ENCODE data around the gene PPP1R37. TPM values are rescaled to one million over a fixed set of nuclear protein-coding genes. Genes with fewer than 3 reads are reported as not detected.

Gene PPP1R37
- total and polyA plus RNA-seq, 2 donors = 16.8 to 31.6 TPM

- Histone ChIP-seq H3K4me3 (ENCODE audit: low read depth, low read length) (no peak overlapping the region), H3K27ac (ENCODE audit: low read depth) (no peak overlapping the region), H3K36me3 (ENCODE audit: insufficient read depth) (peaks cover 19% of the 10 kb centered on the region), H3K4me1 (ENCODE audit: insufficient read depth) (no peaks in the 10 kb centered on the region)
- 96% methylated on average over 85 of the region's 85 CpGs for WGBS
- no peak for DNase-seq (ENCODE audit: extremely low spot score)
These were observed 28.9 kb upstream of the PPP1R37 start for GRCh38 chr19:45063851-45064801.

- Histone ChIP-seq H3K27ac (ENCODE audit: low read depth) (no peak overlapping the region), H3K36me3 (ENCODE audit: insufficient read depth) (peaks cover 18% of the 10 kb centered on the region), H3K4me1 (ENCODE audit: insufficient read depth) (no peaks in the 10 kb centered on the region), H3K4me3 (ENCODE audit: low read depth, low read length) (no peak overlapping the region)
- WGBS = 91% methylated on average over 38 of the region's 38 CpGs
- no peak for DNase-seq (ENCODE audit: extremely low spot score)
These were observed 25.9 kb upstream of the PPP1R37 start for GRCh38 chr19:45066921-45067661.

DNA sequence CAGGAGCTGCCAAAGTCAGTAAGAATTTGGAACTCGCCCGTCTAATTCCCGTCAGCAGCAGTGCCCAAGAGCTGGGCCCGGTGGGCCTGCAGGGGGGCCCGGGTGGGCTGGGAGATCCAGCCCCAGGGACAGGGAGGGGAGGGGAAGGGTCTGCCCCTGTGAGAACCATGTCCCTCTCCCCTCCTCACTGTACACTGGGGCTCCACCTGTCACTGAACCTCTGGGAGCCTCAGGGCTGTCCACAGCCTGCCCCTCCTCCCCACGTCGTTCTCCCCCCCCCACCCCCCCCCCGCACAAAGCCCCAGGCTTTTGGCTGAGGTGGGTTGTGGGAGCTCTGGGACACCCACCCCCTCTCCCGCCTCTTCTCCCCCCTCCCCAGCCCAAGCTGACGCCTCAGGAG lies 24.9 kb upstream of the PPP1R37 start:
- DNase-seq (ENCODE audit: extremely low spot score) = no peak
- peaks cover 18% of the 10 kb centered on the region for H3K36me3 ChIP-seq (ENCODE audit: insufficient read depth)
- H3K4me1 ChIP-seq (ENCODE audit: insufficient read depth) = no peaks in the 10 kb centered on the region
- H3K27ac ChIP-seq (ENCODE audit: low read depth) = no peak overlapping the region
- H3K4me3 ChIP-seq (ENCODE audit: low read depth, low read length) = no peak overlapping the region
- WGBS = 79% methylated on average over 10 of the region's 10 CpGs

GRCh38 chr19:45069056-45069455 lies 23.9 kb upstream of the PPP1R37 start:
- no peak overlapping the region for H3K4me3 ChIP-seq (ENCODE audit: low read depth, low read length)
- no peaks in the 10 kb centered on the region for H3K4me1 ChIP-seq (ENCODE audit: insufficient read depth)
- no peak overlapping the region for H3K27ac ChIP-seq (ENCODE audit: low read depth)
- H3K36me3 ChIP-seq (ENCODE audit: insufficient read depth) = peaks cover 16% of the 10 kb centered on the region
- DNase-seq (ENCODE audit: extremely low spot score) = no peak
- WGBS = 66% methylated on average over 13 of the region's 13 CpGs

DNA sequence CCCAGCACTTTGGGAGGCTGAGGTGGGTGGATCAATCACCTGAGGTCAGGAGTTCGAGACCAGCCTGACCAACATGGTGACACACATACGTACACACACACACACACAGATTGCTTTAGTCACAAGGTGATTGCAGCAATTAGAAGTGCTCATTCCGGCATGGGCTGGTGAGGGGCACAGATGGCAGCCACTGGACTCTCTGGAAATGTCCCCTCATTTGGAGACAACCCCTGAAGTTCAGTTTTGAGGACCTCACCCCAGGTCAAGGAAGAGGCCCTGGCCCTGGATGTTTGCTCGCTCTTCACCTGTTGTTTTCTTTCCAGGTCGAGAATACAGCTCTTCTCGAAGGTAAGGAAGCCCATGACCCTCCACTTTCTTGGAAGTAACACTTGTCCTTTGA lies 22.8 kb upstream of the PPP1R37 start:
- peaks cover 15% of the 10 kb centered on the region for H3K36me3 ChIP-seq (ENCODE audit: insufficient read depth)
- 91% methylated on average over 6 of the region's 6 CpGs for WGBS
- no peaks in the 10 kb centered on the region for H3K4me1 ChIP-seq (ENCODE audit: insufficient read depth)
- H3K27ac ChIP-seq (ENCODE audit: low read depth) = no peak overlapping the region
- H3K4me3 ChIP-seq (ENCODE audit: low read depth, low read length) = no peak overlapping the region
- DNase-seq (ENCODE audit: extremely low spot score) = no peak

- DNase-seq (ENCODE audit: extremely low spot score) = no peak
- Histone ChIP-seq H3K27ac (ENCODE audit: low read depth) (no peak overlapping the region), H3K4me1 (ENCODE audit: insufficient read depth) (no peaks in the 10 kb centered on the region), H3K36me3 (ENCODE audit: insufficient read depth) (peaks cover 15% of the 10 kb centered on the region), H3K4me3 (ENCODE audit: low read depth, low read length) (no peak overlapping the region)
- 79% methylated on average over 19 of the region's 19 CpGs for WGBS
These were observed 22.0 kb upstream of the PPP1R37 start for GRCh38 chr19:45070861-45071544.

DNA sequence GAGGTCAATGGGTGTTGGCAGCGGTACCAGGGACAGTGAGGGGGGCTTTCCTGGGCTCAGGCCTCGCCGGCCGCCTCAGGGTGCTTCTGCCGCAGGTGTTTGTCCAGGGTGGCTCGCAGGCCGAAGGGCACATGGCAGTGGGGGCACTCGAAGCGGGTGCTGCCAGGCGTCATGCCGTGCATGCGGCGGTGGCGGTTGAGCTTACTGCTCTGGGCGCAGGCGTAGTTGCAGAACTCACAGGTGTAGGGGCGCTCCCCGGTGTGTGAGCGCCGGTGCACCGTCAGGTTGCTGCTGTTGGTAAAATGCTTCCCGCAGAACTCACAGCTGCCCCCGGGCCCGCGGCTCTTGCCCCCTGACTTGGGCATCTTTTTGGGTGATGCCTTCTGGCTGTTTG lies 21.4 kb upstream of the PPP1R37 start:
- Histone ChIP-seq H3K27ac (ENCODE audit: low read depth) (no peak overlapping the region), H3K4me1 (ENCODE audit: insufficient read depth) (no peaks in the 10 kb centered on the region), H3K4me3 (ENCODE audit: low read depth, low read length) (no peak overlapping the region), H3K36me3 (ENCODE audit: insufficient read depth) (peaks cover 15% of the 10 kb centered on the region)
- DNase-seq (ENCODE audit: extremely low spot score) = no peak
- WGBS = 88% methylated on average over 25 of the region's 25 CpGs

DNA sequence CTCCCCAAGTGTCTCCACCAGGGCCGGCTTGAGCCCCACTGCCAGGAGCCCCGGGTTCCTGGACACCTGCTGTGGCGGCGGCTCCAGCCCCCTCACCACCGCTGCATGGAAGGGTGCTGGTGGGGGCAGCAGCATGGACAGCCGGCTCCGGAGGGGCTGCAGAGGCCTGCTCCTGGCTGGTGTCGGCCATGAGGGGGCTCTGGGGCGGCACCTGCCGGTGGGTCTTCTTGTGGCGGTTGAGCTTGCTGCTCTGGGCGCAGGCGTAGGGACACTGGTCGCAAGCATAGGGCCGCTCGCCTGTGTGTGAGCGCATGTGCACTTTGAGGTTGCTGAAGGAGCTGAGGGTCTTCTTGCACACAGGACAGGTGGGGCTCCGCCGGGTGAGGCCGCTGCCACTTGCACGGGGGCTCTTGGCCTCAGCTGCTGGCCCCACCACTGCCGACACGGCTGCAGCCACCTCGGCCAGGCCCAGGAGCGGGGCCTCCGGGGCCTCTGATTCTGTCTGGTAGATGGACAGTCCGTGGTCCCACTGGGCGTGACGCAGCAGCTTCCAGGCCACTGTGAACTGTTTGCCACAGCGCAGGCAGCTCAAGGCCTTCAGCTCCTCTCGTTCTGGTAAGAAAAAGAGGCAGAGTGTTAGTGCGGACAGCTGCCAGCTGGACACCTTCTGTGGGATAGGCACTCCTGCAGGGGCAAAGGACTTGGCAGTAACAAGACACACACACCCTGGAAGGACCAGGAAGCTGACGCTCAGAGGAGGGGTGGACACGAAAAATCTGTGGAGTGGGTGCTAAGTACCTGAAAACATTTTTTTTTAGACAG lies 20.8 kb upstream of the PPP1R37 start:
- H3K27ac ChIP-seq (ENCODE audit: low read depth) = no peak overlapping the region
- 83% methylated on average over 34 of the region's 34 CpGs for WGBS
- H3K36me3 ChIP-seq (ENCODE audit: insufficient read depth) = peaks cover 14% of the 10 kb centered on the region
- no peak overlapping the region for H3K4me3 ChIP-seq (ENCODE audit: low read depth, low read length)
- no peaks in the 10 kb centered on the region for H3K4me1 ChIP-seq (ENCODE audit: insufficient read depth)
- no peak for DNase-seq (ENCODE audit: extremely low spot score)

DNA sequence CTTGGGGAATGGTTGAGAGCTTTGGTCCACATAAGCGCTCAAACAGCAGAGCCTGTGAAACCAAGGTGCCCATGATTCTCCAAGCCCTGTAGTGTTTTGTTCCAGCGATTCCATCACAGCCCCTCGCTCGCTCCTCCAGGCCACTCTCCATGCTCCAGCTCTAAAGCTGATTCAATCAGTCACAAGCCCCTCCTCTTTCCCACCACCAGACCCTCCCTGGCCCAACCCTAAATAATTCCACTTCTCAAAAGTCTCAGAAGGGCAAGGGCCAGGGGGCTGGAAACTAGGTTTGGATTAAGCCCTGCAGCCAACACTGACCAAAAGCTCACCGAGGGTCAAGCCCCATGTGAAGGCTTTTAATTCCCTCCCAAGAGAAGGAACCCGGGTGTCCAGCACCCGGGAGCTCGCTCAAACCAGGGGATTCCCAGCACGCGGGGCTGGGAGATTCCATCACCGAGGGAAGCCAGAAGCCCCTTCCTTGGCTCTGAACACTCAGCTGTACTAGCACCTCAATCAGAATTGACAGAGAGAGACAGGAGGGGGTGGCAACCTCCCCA lies 18.2 kb upstream of the PPP1R37 start:
- Histone ChIP-seq H3K27ac (ENCODE audit: low read depth) (peak overlapping the region; percentile 27), H3K4me1 (ENCODE audit: insufficient read depth) (no peaks in the 10 kb centered on the region), H3K36me3 (ENCODE audit: insufficient read depth) (peaks cover 4% of the 10 kb centered on the region), H3K4me3 (ENCODE audit: low read depth, low read length) (peak overlapping the region; percentile 50)
- no peak for DNase-seq (ENCODE audit: extremely low spot score)
- WGBS = 54% methylated on average over 11 of the region's 11 CpGs

- WGBS = 14% methylated on average over 25 of the region's 26 CpGs
- H3K36me3 ChIP-seq (ENCODE audit: insufficient read depth) = peaks cover 4% of the 10 kb centered on the region
- no peak for DNase-seq (ENCODE audit: extremely low spot score)
- peak overlapping the region; percentile 50 for H3K4me3 ChIP-seq (ENCODE audit: low read depth, low read length)
- H3K27ac ChIP-seq (ENCODE audit: low read depth) = peak overlapping the region; percentile 69
- H3K4me1 ChIP-seq (ENCODE audit: insufficient read depth) = no peaks in the 10 kb centered on the region
These were observed 17.5 kb upstream of the PPP1R37 start for GRCh38 chr19:45075301-45076028.

DNA sequence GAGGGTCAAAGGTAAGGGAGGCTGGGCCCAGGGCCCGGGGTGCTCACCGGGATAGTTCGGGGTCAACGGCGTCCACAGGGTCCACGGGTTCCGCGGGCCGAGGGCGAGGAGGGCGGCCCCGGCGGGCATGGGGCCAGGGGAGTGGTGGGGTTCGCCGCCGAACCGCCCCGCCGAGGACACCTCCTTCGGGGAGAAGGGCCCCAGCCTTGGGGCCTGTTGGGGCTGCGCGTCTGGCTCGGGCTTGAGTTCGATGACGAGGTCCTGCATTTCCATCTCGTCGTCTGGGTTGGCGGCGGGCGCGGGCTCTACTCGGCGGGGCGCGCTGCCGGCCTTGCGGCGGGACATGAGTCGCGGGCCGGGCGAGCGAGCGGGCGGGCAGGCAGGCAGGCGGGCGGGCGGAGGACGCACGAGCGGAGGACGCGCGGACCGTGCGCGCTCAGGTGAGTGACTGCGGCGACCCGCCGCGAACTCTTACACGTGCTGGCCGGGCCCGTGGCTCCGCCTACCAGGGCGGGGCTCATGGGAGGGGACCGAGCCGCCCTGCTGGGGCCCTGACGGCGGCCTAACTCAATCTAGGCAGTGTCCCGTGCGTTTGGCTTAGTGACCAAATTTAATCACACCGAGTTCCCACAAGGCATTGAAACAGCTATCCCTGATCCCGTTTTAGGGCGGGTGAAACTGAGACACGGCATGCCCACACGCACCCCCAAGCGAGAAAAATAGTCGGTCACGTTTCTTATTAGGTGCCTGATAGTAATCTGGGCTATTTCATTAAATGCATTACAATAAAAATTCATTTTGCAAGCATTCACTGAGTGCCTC lies 16.7 kb upstream of the PPP1R37 start, which contains the start of gene ZNF296:
Gene ZNF296, minus strand, starts transcription at position 450 of the 822 bp plus-strand sequence. Its CDS starts 105 bp downstream, at position 345.
- no peak for DNase-seq (ENCODE audit: extremely low spot score)

More for the DNA sequence above, 16.7 kb upstream of the PPP1R37 start, which contains the start of gene ZNF296:
- Histone ChIP-seq H3K27ac (ENCODE audit: low read depth) (peak within 1 kb of the TSS; percentile 69), H3K4me1 (ENCODE audit: insufficient read depth) (no peaks in the 10 kb centered on the region), H3K36me3 (ENCODE audit: insufficient read depth) (peaks cover 3% of the 10 kb centered on the region), H3K4me3 (ENCODE audit: low read depth, low read length) (peak within 1 kb of the TSS; percentile 50)
- 2% methylated on average over 81 of the region's 81 CpGs for WGBS

Data from urinary bladder (tissue), 4 donors.